Bronchial epithelial cell (primary cell): ENCODE results near the gene ZNF148. TPM values are rescaled to one million over a fixed set of nuclear protein-coding genes. Genes with fewer than 3 reads are reported as not detected.
A peak's percentile ranks its signal among the peaks of the same experiment; 100 is the strongest.

Source experiments
- DNase-seq: peaks from one replicate; pipeline ENCODE4 v3.0.0-alpha.2; 2010; ENCODE audit warnings: low read depth
- FAIRE-seq: peaks from 2 replicates; lab custom pipeline; 2011; peaks lifted over from hg19 to GRCh38; lab: Jason Lieb, UNC
- H3K27me3 ChIP-seq: 2 replicates; pipeline ENCODE4 v1.5.1; 2011; ENCODE audit warnings: low read length; ENCODE audit not compliant: control insufficient read depth, insufficient read depth
- H3K36me3 ChIP-seq: 2 replicates; pipeline ENCODE4 v1.5.1; 2011; ENCODE audit warnings: low read length; ENCODE audit not compliant: control insufficient read depth, insufficient read depth
- H3K4me3 ChIP-seq: 2 replicates; pipeline ENCODE4 v1.5.1; 2011; ENCODE audit warnings: mild to moderate bottlenecking, low read depth, low read length, control low read depth
- CTCF ChIP-seq: IDR thresholded peaks from 2 replicates; pipeline ENCODE4 v1.5.1; 2011; ENCODE audit warnings: mild to moderate bottlenecking, moderate library complexity, low read length, control low read depth, inconsistent platforms; ENCODE audit not compliant: insufficient read depth, severe bottlenecking
- total RNA-seq: library from RNA; depleted of rRNA; stranded (reverse); fragments of >200 nt; gene quantifications from 2 replicates; pipeline ENCODE4 v1.2.1, GENCODE V29; 2014

ZNF148 gene
- total RNA-seq, 1 donor from 2014 or later = 26.1 TPM

GRCh38 chr3:125357032-125357658 is 18.0 kb downstream of the ZNF148 start:
- H3K27me3 ChIP-seq = no peaks in the 10 kb centered on the region
- FAIRE-seq (no peak), DNase-seq (no peak)
- H3K4me3 ChIP-seq = peak overlapping the region; percentile 48
- TF ChIP-seq CTCF = no peak
- H3K36me3 ChIP-seq = no peaks in the 10 kb centered on the region

GRCh38 chr3:125356140-125357026 is 18.7 kb downstream of the ZNF148 start:
- no peak for TF ChIP-seq CTCF
- FAIRE-seq = no peak
- H3K4me3 ChIP-seq = peak overlapping the region; percentile 48

GRCh38 chr3:125353659-125354058 is 21.5 kb downstream of the ZNF148 start:
- Histone ChIP-seq H3K36me3 (no peaks in the 10 kb centered on the region), H3K27me3 (no peaks in the 10 kb centered on the region), H3K4me3 (no peak overlapping the region)
- DNase-seq = no peak
- FAIRE-seq = no peak
- TF ChIP-seq CTCF = no peak

More at GRCh38 chr3:125356140-125357026, 18.7 kb downstream of the ZNF148 start:
- no peaks in the 10 kb centered on the region for H3K27me3 ChIP-seq
- no peak for DNase-seq
- H3K36me3 ChIP-seq = no peaks in the 10 kb centered on the region

- DNase-seq = no peak
- FAIRE-seq = no peak
- Histone ChIP-seq H3K4me3 (no peak overlapping the region), H3K27me3 (no peaks in the 10 kb centered on the region), H3K36me3 (no peaks in the 10 kb centered on the region)
- no peak for TF ChIP-seq CTCF
Observed at GRCh38 chr3:125353128-125353527, 22.0 kb downstream of the ZNF148 start.

- Histone ChIP-seq H3K4me3 (no peak overlapping the region), H3K36me3 (no peaks in the 10 kb centered on the region), H3K27me3 (no peaks in the 10 kb centered on the region)
- DNase-seq = peak; percentile 29
- TF ChIP-seq CTCF = no peak
- no peak for FAIRE-seq
Observed at GRCh38 chr3:125351814-125352456, 23.2 kb downstream of the ZNF148 start.
